Large intestine (tissue), 3 donors: ENCODE data around the gene CLCF1. TPM values are rescaled to one million over a fixed set of nuclear protein-coding genes. Genes with fewer than 3 reads are reported as not detected.

Experiments used
- DNase-seq, 2 donors: peaks; one replicate each; pipeline versions ENCODE4 v3.0.0 to v3.0.0-alpha.2; 2013
- H3K27ac ChIP-seq: one replicate; pipeline ENCODE4 v1.5.1; 2013; ENCODE audit warnings: low read length
- H3K27me3 ChIP-seq: 2 replicates; pipeline ENCODE4 v1.6.1; 2013; ENCODE audit warnings: low read length; ENCODE audit not compliant: control insufficient read depth, insufficient read depth
- H3K36me3 ChIP-seq: 2 replicates; pipeline ENCODE4 v1.6.1; 2013; ENCODE audit warnings: low read length; ENCODE audit not compliant: control insufficient read depth, insufficient read depth
- H3K4me1 ChIP-seq: one replicate; pipeline ENCODE4 v1.6.1; 2013; ENCODE audit warnings: low read length; ENCODE audit not compliant: control insufficient read depth, insufficient read depth
- H3K4me3 ChIP-seq: one replicate; pipeline ENCODE4 v1.5.1; 2013; ENCODE audit warnings: low read length
- H3K9me3 ChIP-seq: one replicate; pipeline ENCODE4 v1.6.1; 2013; ENCODE audit warnings: mild to moderate bottlenecking, low read depth, low read length, moderate library complexity; ENCODE audit not compliant: control insufficient read depth
- WGBS: methylation state at CpG from one replicate; pipeline ENCODE4 v1.1.5; 2013; ENCODE audit warnings: low lambda C conversion rate; ENCODE audit not compliant: insufficient coverage; 5-methylcytosine and 5-hydroxymethylcytosine counted together
- polyA plus RNA-seq: library from polyadenylated mRNA; unstranded; fragments of 120-200 nt; gene quantifications from one replicate; pipeline ENCODE4 v1.2.1, GENCODE V29; 2013

The CLCF1 gene
- polyA plus RNA-seq, 1 donor, result 9.6 TPM

DNA sequence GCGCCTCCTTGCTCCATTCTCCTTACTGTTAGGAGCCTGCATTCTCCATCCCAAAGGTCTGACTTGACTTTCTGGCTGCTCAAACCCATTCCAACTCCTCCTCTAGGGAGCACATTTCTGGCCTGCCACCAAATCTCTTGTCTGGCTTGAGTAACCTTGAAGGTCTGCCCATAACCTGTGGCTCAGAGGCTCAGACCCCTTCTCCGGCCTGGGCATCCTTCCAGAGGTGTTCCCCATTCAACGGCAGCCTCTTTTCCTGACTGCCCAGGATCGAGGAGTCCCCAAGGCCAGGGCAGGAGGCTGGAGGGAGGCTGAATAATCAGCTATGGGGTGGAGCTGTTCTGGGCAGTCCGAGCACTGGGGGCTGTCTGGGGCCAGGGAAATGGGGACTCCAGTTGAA lies 20.6 kb upstream of the CLCF1 start:
- Histone ChIP-seq H3K27ac (no peak overlapping the region), H3K4me1 (peaks cover 15% of the 10 kb centered on the region), H3K36me3 (peaks cover 47% of the 10 kb centered on the region), H3K4me3 (no peak overlapping the region), H3K27me3 (no peaks in the 10 kb centered on the region), H3K9me3 (peaks cover 2% of the 10 kb centered on the region)
- no peak for DNase-seq
- no CpG with 5 or more reads among the region's 5 CpGs for WGBS

DNA sequence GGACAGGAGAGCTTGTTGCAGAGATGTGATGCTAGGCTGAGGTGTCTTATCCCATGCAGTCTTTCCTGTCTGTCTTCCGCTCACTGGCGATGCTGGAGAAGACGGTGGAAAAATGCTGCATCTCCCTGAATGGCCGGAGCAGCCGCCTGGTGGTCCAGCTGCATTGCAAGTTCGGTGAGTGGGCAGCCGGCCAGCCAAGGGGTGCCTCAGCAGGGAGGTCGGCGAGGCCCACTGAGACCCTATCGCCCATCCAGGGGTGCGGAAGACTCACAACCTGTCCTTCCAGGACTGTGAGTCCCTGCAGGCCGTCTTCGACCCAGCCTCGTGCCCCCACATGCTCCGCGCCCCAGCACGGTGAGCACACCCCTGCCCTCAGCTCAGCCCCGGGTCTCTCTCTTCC lies 20.0 kb upstream of the CLCF1 start:
- no peak for DNase-seq
- H3K9me3 ChIP-seq, result peaks cover 2% of the 10 kb centered on the region
- no peak overlapping the region for H3K27ac ChIP-seq
- WGBS, result no CpG with 5 or more reads among the region's 18 CpGs
- H3K36me3 ChIP-seq, result peaks cover 41% of the 10 kb centered on the region
- no peak overlapping the region for H3K4me3 ChIP-seq
- H3K4me1 ChIP-seq, result peaks cover 15% of the 10 kb centered on the region
- no peaks in the 10 kb centered on the region for H3K27me3 ChIP-seq

DNA sequence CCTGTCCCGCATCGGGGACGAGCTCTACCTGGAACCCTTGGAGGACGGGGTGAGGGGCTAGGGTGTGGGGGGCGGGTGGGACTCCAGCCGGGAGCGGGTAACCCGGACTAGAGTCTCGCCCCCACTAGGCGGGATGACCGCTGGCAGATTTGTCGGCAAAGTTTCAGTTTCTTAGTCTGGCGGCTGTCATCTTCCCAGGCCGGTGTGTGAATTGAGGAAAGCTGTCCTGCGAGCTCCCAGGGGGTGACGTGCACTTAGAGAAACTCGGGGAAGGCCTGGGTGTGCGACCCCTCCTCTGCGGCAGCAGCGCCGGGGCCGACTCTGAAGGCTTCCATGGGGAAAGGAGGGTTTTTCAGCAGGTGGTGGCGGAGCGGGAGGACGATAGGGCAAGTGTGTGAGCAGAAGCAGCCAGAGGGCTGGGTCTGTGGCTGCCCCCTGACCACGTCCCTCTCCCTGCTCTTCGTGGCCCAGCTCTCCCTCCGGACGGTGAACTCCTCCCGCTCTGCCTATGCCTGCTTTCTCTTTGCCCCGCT lies 18.9 kb upstream of the CLCF1 start:
- WGBS, result no CpG with 5 or more reads among the region's 31 CpGs
- Histone ChIP-seq H3K4me1 (peaks cover 15% of the 10 kb centered on the region), H3K36me3 (peaks cover 29% of the 10 kb centered on the region), H3K27ac (peak overlapping the region; percentile 49), H3K9me3 (peaks cover 2% of the 10 kb centered on the region), H3K4me3 (peak overlapping the region; percentile 89), H3K27me3 (no peaks in the 10 kb centered on the region)
- DNase-seq, result no peak

DNA sequence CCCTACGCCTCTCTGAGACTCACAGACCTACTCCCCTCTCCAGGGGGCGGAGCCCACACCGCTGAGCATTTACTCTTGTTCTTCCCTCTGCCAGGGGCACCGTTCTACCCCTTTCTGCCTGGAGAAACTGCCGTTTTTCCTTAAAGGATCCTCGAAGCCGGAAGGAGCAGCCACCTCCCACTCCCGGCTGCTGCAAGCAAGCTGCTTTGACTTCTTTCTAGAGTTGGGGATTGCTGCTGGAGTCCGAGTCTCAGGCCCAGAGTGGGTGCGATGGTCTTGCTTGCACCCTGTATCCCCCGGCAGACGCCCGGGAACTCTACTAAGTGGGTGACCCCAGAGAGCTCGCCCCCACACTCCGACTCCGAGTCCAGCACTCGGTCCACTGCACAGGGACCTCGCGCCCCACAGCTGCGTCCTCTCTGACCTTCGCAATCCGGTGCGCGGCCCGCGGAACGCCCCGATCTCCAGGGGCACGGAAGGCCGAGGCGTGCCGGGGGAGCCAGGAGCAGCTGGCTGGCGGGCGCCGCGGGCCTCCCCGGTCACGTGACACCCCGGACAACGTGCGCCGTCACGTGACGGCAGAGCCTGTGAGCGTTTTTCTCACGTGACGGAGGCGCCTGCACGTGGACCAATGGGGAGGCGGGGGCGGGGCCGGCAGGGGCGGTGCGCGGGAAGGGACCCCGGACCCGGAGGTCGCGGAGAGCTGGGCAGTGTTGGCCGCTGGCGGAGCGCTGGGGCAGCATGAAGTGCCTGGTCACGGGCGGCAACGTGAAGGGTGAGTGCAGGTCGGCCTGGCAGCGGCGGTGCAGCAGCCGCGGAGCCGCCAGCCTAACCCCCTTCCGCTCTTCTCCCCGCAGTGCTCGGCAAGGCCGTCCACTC lies 18.1 kb upstream of the CLCF1 start, which contains the start of gene RAD9A:
RAD9A (plus strand) TSS at position 683 of the 879 bp plus-strand sequence; CDS start at position 742, 59 bp downstream.
- Histone ChIP-seq H3K27me3 (no peaks in the 10 kb centered on the region), H3K4me1 (peaks cover 15% of the 10 kb centered on the region)

DNA sequence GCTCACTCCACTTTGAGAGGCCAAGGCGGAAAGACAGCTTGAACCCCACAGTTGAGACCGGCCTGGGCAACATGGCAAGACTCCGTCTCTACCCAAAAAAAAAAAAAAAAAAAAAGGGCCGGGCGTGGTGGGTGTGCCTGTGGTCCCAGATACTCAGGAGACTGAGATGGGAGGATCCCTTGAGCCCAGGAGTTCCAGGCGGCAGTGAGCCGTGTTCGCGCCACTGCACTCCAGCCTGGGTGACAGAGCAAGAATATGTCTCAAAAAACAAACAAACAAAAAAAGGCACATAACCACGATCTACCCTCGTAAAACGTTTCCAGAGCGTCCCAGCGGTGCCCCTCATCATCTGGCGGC lies 17.5 kb upstream of the CLCF1 start:
- Histone ChIP-seq H3K4me1 (peaks cover 15% of the 10 kb centered on the region), H3K36me3 (peaks cover 17% of the 10 kb centered on the region), H3K27me3 (no peaks in the 10 kb centered on the region), H3K27ac (peak overlapping the region; percentile 90), H3K9me3 (peaks cover 2% of the 10 kb centered on the region), H3K4me3 (peak overlapping the region; percentile 89)
- DNase-seq, result no peak
- no CpG with 5 or more reads among the region's 15 CpGs for WGBS

More for the DNA sequence above, 18.1 kb upstream of the CLCF1 start, which contains the start of gene RAD9A:
- DNase-seq, result peak; percentile 97
- WGBS, result no CpG with 5 or more reads among the region's 75 CpGs
- Histone ChIP-seq H3K9me3 (peaks cover 2% of the 10 kb centered on the region), H3K27ac (peak within 1 kb of the TSS; percentile 90), H3K4me3 (peak within 1 kb of the TSS; percentile 89), H3K36me3 (peaks cover 23% of the 10 kb centered on the region)

DNA sequence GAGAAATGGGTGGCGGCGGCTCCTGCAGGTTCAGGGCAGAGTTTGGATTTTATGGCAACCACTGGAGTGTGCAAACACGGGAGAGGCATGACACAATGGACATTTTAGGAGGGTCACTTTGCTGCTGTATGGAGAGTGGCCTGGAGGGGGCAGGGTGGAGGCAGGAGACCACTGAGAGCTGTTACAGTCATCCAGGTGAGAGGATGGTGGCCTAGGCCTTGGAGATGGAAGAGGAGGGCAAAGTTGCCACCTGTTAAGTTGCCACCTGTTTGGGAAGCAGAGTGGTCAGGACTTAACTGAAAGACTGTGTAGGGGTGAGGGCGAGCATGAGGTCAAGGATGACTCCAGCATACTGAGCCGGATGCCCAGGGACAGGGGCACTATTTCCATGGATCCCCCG lies 16.1 kb upstream of the CLCF1 start:
- DNase-seq, result peak in 1 of 2 donors; percentile 43
- Histone ChIP-seq H3K27me3 (no peaks in the 10 kb centered on the region), H3K36me3 (peaks cover 9% of the 10 kb centered on the region), H3K4me1 (peaks cover 15% of the 10 kb centered on the region), H3K27ac (no peak overlapping the region), H3K4me3 (no peak overlapping the region), H3K9me3 (peaks cover 2% of the 10 kb centered on the region)
- no CpG with 5 or more reads among the region's 6 CpGs for WGBS

DNA sequence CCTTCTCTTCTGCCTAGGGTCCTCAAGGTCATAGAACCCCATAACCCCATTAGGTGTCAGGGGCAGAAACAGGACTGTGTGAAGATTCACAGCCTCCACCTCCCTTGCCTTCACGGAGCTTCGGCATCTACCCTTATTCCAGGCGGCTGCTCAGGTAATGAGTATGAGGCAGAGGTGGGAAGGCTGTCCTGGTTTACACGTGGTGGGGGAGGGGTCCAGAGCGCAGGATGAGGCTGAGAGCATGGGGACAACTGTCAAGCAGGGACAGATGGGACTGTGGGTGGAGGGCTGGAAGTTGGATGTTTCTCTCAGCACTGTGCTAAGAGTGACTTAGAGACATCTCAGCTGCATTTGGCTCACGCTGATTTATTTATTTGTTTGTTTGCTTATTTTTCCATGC lies 14.1 kb upstream of the CLCF1 start:
- Histone ChIP-seq H3K4me1 (peaks cover 12% of the 10 kb centered on the region), H3K9me3 (peaks cover 2% of the 10 kb centered on the region)

DNA sequence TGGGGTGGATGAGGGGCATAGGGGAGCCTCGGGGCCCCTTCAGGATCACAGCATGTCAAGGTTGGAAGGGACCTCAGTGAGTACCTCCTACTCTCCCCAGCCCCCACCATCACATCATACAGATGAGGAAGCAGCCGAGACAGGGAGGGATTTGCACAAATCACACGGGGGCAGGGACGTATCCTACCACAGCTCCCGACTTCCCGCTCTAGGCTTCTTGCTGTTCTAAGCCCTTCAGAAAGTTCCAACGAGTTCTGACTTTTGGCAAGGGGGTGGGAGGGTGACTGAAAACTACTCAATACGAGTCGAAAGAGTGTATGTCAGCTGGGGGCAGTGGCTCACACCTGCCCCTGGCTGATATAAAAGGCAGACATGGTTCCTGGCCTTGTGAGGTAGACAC lies 13.7 kb upstream of the CLCF1 start:
- Histone ChIP-seq H3K27ac (no peak overlapping the region), H3K9me3 (peaks cover 2% of the 10 kb centered on the region), H3K4me3 (no peak overlapping the region), H3K27me3 (no peaks in the 10 kb centered on the region), H3K36me3 (no peaks in the 10 kb centered on the region), H3K4me1 (peaks cover 13% of the 10 kb centered on the region)
- no CpG with 5 or more reads among the region's 9 CpGs for WGBS
- no peak for DNase-seq

More for the DNA sequence above, 14.1 kb upstream of the CLCF1 start:
- Histone ChIP-seq H3K27ac (no peak overlapping the region), H3K36me3 (no peaks in the 10 kb centered on the region), H3K27me3 (no peaks in the 10 kb centered on the region), H3K4me3 (no peak overlapping the region)
- no CpG with 5 or more reads among the region's 6 CpGs for WGBS
- no peak for DNase-seq

DNA sequence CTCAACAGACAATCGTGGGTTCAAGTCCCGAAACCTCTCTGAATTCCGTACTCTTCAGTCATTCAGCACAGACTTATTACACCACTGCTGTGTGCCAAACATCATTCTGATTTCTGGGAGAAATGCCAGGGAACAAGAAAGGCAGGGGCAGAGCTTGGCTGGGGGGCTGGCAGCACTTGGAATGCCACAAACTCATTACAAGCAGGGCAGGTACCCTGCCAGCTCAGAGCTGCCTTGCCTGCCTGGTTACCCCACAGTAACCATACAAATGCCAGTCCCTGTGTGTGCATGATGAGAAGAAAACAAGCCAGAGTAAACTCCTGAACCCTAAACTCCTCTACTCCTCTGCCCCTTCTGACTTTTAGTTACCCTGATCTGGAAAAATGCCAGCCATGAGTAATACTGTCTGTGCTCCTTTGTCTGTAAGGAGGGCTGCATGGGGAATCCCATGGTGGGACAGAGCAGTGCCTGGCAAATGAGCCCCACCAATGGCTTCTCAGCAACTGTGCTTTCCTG lies 11.5 kb upstream of the CLCF1 start:
- H3K9me3 ChIP-seq, result no peaks in the 10 kb centered on the region
- no peak overlapping the region for H3K27ac ChIP-seq
- no peak overlapping the region for H3K4me3 ChIP-seq
- no CpG with 5 or more reads among the region's 3 CpGs for WGBS
- no peaks in the 10 kb centered on the region for H3K27me3 ChIP-seq
- peaks cover 5% of the 10 kb centered on the region for H3K4me1 ChIP-seq
- no peak for DNase-seq
- no peaks in the 10 kb centered on the region for H3K36me3 ChIP-seq

DNA sequence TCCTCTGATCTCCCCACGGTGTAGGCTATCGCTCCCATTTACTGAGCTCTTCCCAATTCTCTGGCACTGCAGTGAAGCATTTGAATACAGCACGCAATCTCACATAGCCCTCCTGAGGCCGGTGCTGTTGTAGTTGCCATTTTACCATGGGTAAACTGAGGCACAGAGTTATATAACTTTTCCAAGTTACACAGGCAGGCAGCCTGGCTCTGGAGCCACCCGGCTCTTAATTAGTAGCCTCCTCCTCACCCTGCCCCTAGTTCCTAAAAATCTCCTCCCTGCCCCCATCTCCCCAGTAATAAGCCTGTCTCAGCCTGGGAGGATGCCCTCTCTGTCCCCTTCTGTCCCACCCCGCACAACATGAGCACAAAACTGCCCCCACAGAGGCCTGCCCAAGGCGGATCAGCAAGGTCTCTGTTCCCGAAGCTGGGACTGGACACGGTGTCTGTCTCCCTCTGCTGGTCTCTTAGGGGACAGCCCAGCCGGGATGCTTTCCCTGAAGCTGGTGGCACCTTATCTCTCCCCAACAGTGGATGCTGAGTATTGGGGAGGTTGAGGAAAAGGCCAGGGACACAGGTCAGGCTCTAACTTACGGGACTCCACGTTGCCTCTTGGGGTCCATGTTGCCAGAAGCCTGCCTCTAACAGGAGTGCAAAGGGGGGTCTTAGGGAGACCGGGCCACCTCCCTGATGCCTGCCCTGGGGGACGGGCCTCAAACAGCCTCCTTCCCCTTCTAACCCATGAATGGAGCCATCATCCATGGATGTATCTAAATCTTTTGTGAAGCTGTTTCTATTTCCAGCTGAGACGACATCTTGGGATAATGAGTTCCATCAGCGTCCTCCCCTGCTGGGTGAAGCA lies 9.1 kb upstream of the CLCF1 start:
- Histone ChIP-seq H3K27me3 (no peaks in the 10 kb centered on the region), H3K9me3 (no peaks in the 10 kb centered on the region), H3K36me3 (no peaks in the 10 kb centered on the region), H3K4me1 (peaks cover 18% of the 10 kb centered on the region), H3K27ac (no peak overlapping the region), H3K4me3 (no peak overlapping the region)
- DNase-seq, result peak in 1 of 2 donors; percentile 59
- no CpG with 5 or more reads among the region's 16 CpGs for WGBS
